Smooth muscle cell (in vitro differentiated cells): ENCODE data around the gene DMKN. TPM values are rescaled to one million over a fixed set of nuclear protein-coding genes. Genes with fewer than 3 reads are reported as not detected.
A peak's percentile ranks its signal among the peaks of the same experiment; 100 is the strongest.

Experiments used
- DNase-seq: peaks from one replicate; lab custom pipeline; 2025; ENCODE audit not compliant: unreplicated experiment; lab: John Stamatoyannopoulos, UW
- H2AFZ ChIP-seq: fragments of 200-600 bp; sonication (generic); 2 replicates; pipeline ENCODE4 v1.6.0; 2016; ENCODE audit warnings: antibody characterized with exemption, low read depth, mild to moderate bottlenecking
- H3F3A ChIP-seq: fragments of 200-600 bp; sonication (generic); 2 replicates; pipeline ENCODE4 v1.6.0; 2017; ENCODE audit warnings: antibody characterized with exemption, low read depth
- H3K27ac ChIP-seq: fragments of 200-600 bp; sonication (generic); 2 replicates; pipeline ENCODE4 v1.5.1; 2016; ENCODE audit warnings: low read depth, mild to moderate bottlenecking
- H3K27me3 ChIP-seq: fragments of 200-600 bp; sonication (generic); 2 replicates; pipeline ENCODE4 v1.6.1; 2016; ENCODE audit warnings: low read depth, mild to moderate bottlenecking
- H3K36me3 ChIP-seq: fragments of 200-600 bp; sonication (generic); 2 replicates; pipeline ENCODE4 v1.5.1; 2016; ENCODE audit warnings: low read depth
- H3K4me1 ChIP-seq: fragments of 200-600 bp; sonication (generic); 2 replicates; pipeline ENCODE4 v1.5.1; 2016; ENCODE audit warnings: low read depth
- H3K4me2 ChIP-seq: fragments of 200-600 bp; sonication (generic); 2 replicates; pipeline ENCODE4 v1.6.0; 2016; ENCODE audit warnings: mild to moderate bottlenecking
- H3K4me3 ChIP-seq: fragments of 200-600 bp; sonication (generic); 2 replicates; pipeline ENCODE4 v1.5.1; 2016; ENCODE audit warnings: mild to moderate bottlenecking
- H3K79me2 ChIP-seq: fragments of 200-600 bp; sonication (generic); 2 replicates; pipeline ENCODE4 v1.6.0; 2016; ENCODE audit warnings: low read depth, mild to moderate bottlenecking
- H3K9ac ChIP-seq: fragments of 200-600 bp; sonication (generic); 2 replicates; pipeline ENCODE4 v1.6.0; 2016; ENCODE audit warnings: low read depth
- H3K9me3 ChIP-seq: fragments of 200-600 bp; sonication (generic); replicated peaks from 2 replicates; pipeline ENCODE4 v1.5.1; 2016; ENCODE audit warnings: low read depth
- H4K20me1 ChIP-seq: fragments of 200-600 bp; sonication (generic); 2 replicates; pipeline ENCODE4 v1.6.0; 2016; ENCODE audit warnings: low read depth
- WGBS: methylation state at CpG from one replicate; pipeline ENCODE4 v1.1.7; 2016; ENCODE audit warnings: low lambda C conversion rate; 5-methylcytosine and 5-hydroxymethylcytosine counted together
- polyA plus RNA-seq: library from polyadenylated mRNA; unstranded; fragments of >200 nt; fragmentation: Nextera tagmentation; extraction: Ambion mirVana; gene quantifications from 2 replicates; pipeline ENCODE4 v1.2.1, GENCODE V29; 2016
- total RNA-seq: library from RNA; depleted of rRNA; stranded (reverse); fragments of >200 nt; gene quantifications from 2 replicates; pipeline ENCODE4 v1.2.3, GENCODE V29; 2014
- TF ChIP-seq, protein P1 (sequence below): fragments of 200-600 bp; sonication (generic); IDR thresholded peaks from 2 replicates; pipeline ENCODE4 v1.5.1; 2017; ENCODE audit warnings: borderline replicate concordance, mild to moderate bottlenecking, antibody characterized with exemption; ENCODE audit not compliant: insufficient read depth, poor library complexity, severe bottlenecking

Gene DMKN
- total and polyA plus RNA-seq, 2 experiments from 2014 or later: 31.2 to 132 TPM

DNA sequence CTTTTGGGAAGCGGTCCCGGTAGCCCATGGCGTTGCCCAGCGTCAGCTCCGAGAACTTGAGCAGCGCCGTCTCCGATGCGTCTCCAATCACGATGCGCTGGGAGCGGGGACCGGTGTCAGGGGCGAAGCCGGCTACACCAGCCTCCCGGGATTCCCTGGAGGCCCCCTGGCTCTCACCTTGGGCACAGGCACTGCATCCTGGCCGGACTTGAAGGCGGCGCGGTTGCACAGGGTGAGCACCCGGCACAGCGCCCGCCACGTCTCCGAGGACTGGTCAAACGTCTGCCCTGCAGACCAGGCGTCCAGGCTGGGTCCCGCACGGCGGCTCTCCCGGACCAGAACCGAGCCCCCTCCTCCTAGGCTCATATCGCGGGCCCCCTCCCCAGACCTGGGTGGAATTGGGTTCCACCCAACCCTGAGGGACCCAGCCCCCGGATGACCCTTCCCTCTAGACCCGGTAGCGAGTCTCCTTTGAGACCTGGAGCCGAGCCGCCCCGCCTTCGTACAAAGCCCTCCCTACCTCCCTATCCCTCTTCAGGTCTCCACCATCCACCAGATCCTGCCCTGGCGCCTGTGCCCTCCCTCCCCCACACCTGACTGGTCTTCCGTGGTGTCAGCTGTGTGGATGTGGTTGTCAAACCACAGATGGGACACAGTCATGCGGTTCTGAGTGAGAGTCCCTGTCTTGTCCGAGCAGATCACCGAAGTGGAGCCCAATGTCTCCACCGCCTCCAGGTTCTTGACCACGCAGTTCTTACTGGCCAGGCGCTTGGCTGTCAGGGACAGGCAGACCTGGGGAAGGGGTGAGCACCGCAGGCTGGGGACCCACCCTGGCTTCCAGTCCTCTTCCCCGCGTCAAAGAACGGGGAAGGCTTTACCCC, 45.2 kb upstream of the DMKN start:
- no peak for DNase-seq
- Histone ChIP-seq H3K27ac (no peak overlapping the region), H4K20me1 (no peaks in the 10 kb centered on the region), H3K9ac (no peak overlapping the region), H3K4me1 (peaks cover 3% of the 10 kb centered on the region), H3F3A (no peaks in the 10 kb centered on the region), H3K9me3 (no peaks in the 10 kb centered on the region), H3K79me2 (no peaks in the 10 kb centered on the region), H3K27me3 (peaks cover 54% of the 10 kb centered on the region), H3K36me3 (no peaks in the 10 kb centered on the region), H3K4me3 (peak overlapping the region; percentile 41), H3K4me2 (peak overlapping the region; percentile 80), H2AFZ (no peak overlapping the region)
- 43% methylated on average over 44 of the region's 53 CpGs for WGBS
- TF ChIP-seq, protein P1, sequence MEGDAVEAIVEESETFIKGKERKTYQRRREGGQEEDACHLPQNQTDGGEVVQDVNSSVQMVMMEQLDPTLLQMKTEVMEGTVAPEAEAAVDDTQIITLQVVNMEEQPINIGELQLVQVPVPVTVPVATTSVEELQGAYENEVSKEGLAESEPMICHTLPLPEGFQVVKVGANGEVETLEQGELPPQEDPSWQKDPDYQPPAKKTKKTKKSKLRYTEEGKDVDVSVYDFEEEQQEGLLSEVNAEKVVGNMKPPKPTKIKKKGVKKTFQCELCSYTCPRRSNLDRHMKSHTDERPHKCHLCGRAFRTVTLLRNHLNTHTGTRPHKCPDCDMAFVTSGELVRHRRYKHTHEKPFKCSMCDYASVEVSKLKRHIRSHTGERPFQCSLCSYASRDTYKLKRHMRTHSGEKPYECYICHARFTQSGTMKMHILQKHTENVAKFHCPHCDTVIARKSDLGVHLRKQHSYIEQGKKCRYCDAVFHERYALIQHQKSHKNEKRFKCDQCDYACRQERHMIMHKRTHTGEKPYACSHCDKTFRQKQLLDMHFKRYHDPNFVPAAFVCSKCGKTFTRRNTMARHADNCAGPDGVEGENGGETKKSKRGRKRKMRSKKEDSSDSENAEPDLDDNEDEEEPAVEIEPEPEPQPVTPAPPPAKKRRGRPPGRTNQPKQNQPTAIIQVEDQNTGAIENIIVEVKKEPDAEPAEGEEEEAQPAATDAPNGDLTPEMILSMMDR: no peak

DNA sequence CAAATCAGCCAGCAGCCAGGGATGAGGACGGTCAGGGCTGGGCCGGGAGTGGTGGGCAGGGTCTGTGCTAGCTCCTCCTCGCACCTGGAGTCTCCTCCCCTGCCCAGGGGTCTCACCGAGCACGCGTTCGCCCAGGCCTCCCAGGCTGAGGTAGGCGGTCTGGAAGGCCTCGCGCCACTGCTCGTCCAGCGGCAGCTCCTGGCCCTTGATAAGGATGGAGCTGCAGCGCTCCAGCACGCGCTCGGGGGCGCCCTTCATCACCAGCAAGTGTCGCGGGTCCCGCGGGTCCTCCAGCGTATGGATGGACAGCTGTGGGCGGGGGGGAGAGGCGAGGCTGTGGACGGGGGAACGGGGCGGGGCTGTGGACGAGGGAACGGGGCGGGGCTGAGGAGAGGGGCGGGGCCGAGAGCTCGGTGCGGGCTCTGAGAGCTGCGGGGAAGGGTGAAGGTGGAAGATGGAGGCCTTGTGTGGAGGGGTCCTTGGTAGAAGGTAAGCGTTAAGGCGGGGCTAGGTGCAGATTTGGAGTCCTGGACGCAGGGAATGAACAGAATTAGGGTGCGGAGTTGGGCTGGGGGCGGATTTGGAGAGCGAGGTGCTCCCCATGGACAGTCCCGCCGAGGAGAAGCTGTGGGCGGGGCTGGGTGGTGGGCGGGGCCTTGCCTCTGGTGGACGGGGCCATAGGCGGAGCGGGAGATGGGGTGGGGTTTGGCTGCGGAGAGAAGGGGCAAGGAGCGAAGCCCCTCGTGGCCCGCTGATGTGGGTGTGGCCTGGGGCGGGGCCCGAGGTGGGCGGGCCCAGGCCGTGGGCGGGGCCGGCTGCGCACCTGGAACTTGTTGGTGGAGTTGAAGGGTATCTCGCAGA, 44.3 kb upstream of the DMKN start:
- Histone ChIP-seq H3K9me3 (no peaks in the 10 kb centered on the region), H3K4me1 (peaks cover 3% of the 10 kb centered on the region), H3K27ac (no peak overlapping the region), H3K79me2 (no peaks in the 10 kb centered on the region), H3F3A (no peaks in the 10 kb centered on the region), H3K27me3 (peaks cover 54% of the 10 kb centered on the region), H3K9ac (no peak overlapping the region), H4K20me1 (no peaks in the 10 kb centered on the region), H2AFZ (no peak overlapping the region), H3K4me2 (peak overlapping the region; percentile 80), H3K36me3 (no peaks in the 10 kb centered on the region), H3K4me3 (peak overlapping the region; percentile 41)
- 5% methylated on average over 18 of the region's 60 CpGs for WGBS
- TF ChIP-seq, protein P1: no peak
- peak; percentile 48 for DNase-seq

DNA sequence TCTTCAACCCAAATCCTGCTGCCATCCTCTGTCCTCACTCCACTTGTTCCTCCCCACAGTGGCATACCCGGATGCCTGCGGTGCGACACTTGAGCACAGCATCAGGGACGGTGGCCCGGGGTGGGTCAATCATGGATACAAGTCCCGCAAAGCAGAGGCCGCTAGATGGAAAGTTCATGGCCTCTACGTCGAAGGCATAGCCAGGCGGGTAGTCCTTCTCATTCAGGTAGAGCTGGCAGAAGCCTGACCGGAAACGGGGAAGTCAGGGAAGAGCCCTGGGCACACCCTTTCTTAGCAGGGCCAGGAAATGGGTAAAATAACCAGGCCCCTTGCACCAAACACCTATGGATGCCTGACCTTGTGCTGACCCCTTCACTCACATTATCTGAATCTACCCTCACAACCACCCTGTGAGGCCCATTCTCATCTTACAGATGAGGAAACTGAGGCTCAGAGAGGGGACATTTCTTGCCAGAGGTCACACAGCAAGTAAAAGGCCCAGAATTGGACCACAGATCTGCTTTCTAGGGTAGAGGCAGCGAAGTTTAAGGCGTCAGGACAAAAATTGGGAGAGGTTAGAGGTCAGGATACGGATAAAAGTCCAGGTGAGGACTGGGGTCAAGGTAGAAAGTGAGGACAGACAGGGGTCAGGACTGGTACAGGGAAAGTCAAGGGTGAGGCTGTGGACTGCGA, 43.5 kb upstream of the DMKN start:
- Histone ChIP-seq H3K4me1 (peaks cover 3% of the 10 kb centered on the region), H3F3A (no peaks in the 10 kb centered on the region), H3K36me3 (no peaks in the 10 kb centered on the region), H4K20me1 (no peaks in the 10 kb centered on the region), H3K4me2 (peak overlapping the region; percentile 80), H3K79me2 (no peaks in the 10 kb centered on the region), H2AFZ (no peak overlapping the region), H3K9me3 (no peaks in the 10 kb centered on the region), H3K4me3 (no peak overlapping the region), H3K27ac (no peak overlapping the region), H3K9ac (no peak overlapping the region), H3K27me3 (peaks cover 50% of the 10 kb centered on the region)
- DNase-seq: no peak
- TF ChIP-seq, protein P1: no peak
- 89% methylated on average over 16 of the region's 16 CpGs for WGBS
